ENCODE results near the gene GOLGB1. TPM values are rescaled to one million over a fixed set of nuclear protein-coding genes. Genes with fewer than 3 reads are reported as not detected.
"Not testable (repeated sequence)": the region's sequence is repeated elsewhere in the genome, so short reads cannot be mapped to it uniquely, and the experiment has no call there.

The GOLGB1 gene
- total and polyA plus RNA-seq, 4 experiments from 2014 or later = 1.3 to 49.3 (median 32.3) TPM

GRCh38 chr3:121688747-121689146, 60.8 kb downstream of the GOLGB1 start:
- CTCF ChIA-PET (ENCODE audit: partially characterized antibody); H3K4me1 ChIP-seq (ENCODE audit: insufficient read depth, low read length); DNase-seq; H3K27ac Mint-ChIP-seq; H3K4me3 Mint-ChIP-seq; H3K36me3 ChIP-seq (ENCODE audit: insufficient read depth, low read length); H3K27me3 Mint-ChIP-seq; H3K4me1 Mint-ChIP-seq; H3K27ac ChIP-seq (ENCODE audit: low read depth, low read length); POLR2A ChIA-PET (ENCODE audit: partially characterized antibody); H3K27me3 ChIP-seq (ENCODE audit: insufficient read depth, low read length); H3K9me3 ChIP-seq (ENCODE audit: control insufficient read depth in 1 of 2, low read length in 2 of 2); intact Hi-C loops (cut with micrococcal nuclease); H3K4me3 ChIP-seq (ENCODE audit: low read length in 2 of 2): not testable (repeated sequence)
- peaks cover 0 to 19% (median 11%) of the 10 kb centered on the region in 8 donors for H3K9me3 Mint-ChIP-seq
- H3K36me3 Mint-ChIP-seq = peaks cover 61 to 68% of the 10 kb centered on the region in 2 donors

GRCh38 chr3:121681792-121682191, 67.7 kb downstream of the GOLGB1 start:
- Mint-ChIP-seq H3K4me1 (peaks cover 0 to 5% (median 4%) of the 10 kb centered on the region in 4 donors), H3K27me3 (no peaks in the 10 kb centered on the region), H3K27ac (peak overlapping the region in 1 of 7 donors; percentile 1), H3K9me3 (peaks cover 0 to 19% (median 11%) of the 10 kb centered on the region in 8 donors), H3K36me3 (peaks cover 64 to 71% of the 10 kb centered on the region in 2 donors), H3K4me3 (no peak overlapping the region)
- H3K36me3 ChIP-seq (ENCODE audit: insufficient read depth, low read length) = peaks cover 29% of the 10 kb centered on the region
- CTCF ChIA-PET (ENCODE audit: partially characterized antibody) = interaction anchor here (0.5 to 2.3 kb wide), 2 partner anchors 16 to 119 kb away, joined by 3 to 9 read pairs; no protein-coding TSS in a partner anchor
- H3K27me3 ChIP-seq (ENCODE audit: insufficient read depth, low read length) = no peaks in the 10 kb centered on the region
- no peak overlapping the region for H3K27ac ChIP-seq (ENCODE audit: low read depth, low read length)
- POLR2A ChIA-PET (ENCODE audit: partially characterized antibody) = interaction anchor here (0.6 to 1.3 kb wide), 2 partner anchors 18 to 21 kb away, joined by 3 to 4 read pairs; partner anchors contain the start of gene HCLS1
- no peaks in the 10 kb centered on the region for H3K4me1 ChIP-seq (ENCODE audit: insufficient read depth, low read length)
- H3K9me3 ChIP-seq (ENCODE audit: control insufficient read depth in 1 of 2, low read length in 2 of 2) = peaks cover 0 to 5% of the 10 kb centered on the region in 2 donors
- intact Hi-C loops (cut with micrococcal nuclease) = no loop called here
- no peak for DNase-seq
- no peak overlapping the region for H3K4me3 ChIP-seq (ENCODE audit: low read length in 2 of 2)

GRCh38 chr3:121677141-121677540, 72.4 kb downstream of the GOLGB1 start:
- H3K27me3 ChIP-seq (ENCODE audit: insufficient read depth, low read length) = no peaks in the 10 kb centered on the region
- peaks cover 64 to 74% of the 10 kb centered on the region in 2 donors for H3K36me3 Mint-ChIP-seq
- intact Hi-C loops (cut with micrococcal nuclease) = no loop called here
- no peak overlapping the region for H3K4me3 ChIP-seq (ENCODE audit: low read length in 2 of 2)
- H3K4me1 ChIP-seq (ENCODE audit: insufficient read depth, low read length) = no peaks in the 10 kb centered on the region
- H3K9me3 ChIP-seq (ENCODE audit: control insufficient read depth in 1 of 2, low read length in 2 of 2) = no peaks in the 10 kb centered on the region
- H3K4me3 Mint-ChIP-seq = no peak overlapping the region
- no peak for DNase-seq
- H3K4me1 Mint-ChIP-seq = peaks cover 0 to 2% (median 0%) of the 10 kb centered on the region in 4 donors
- peak overlapping the region in 1 of 7 donors; percentile 14 for H3K27ac Mint-ChIP-seq
- peaks cover 44% of the 10 kb centered on the region for H3K36me3 ChIP-seq (ENCODE audit: insufficient read depth, low read length)
- no peaks in the 10 kb centered on the region for H3K9me3 Mint-ChIP-seq
- ChIA-PET CTCF (ENCODE audit: partially characterized antibody) (no interaction called here), POLR2A (ENCODE audit: partially characterized antibody) (no interaction called here)
- no peaks in the 10 kb centered on the region for H3K27me3 Mint-ChIP-seq
- no peak overlapping the region for H3K27ac ChIP-seq (ENCODE audit: low read depth, low read length)

- Mint-ChIP-seq H3K27me3 (no peaks in the 10 kb centered on the region), H3K4me1 (no peaks in the 10 kb centered on the region), H3K4me3 (no peak overlapping the region), H3K27ac (no peak overlapping the region), H3K9me3 (no peaks in the 10 kb centered on the region), H3K36me3 (peaks cover 57 to 77% of the 10 kb centered on the region in 2 donors)
- POLR2A ChIA-PET (ENCODE audit: partially characterized antibody) = no interaction called here
- Histone ChIP-seq H3K36me3 (ENCODE audit: insufficient read depth, low read length) (peaks cover 41% of the 10 kb centered on the region), H3K4me1 (ENCODE audit: insufficient read depth, low read length) (no peaks in the 10 kb centered on the region), H3K27ac (ENCODE audit: low read depth, low read length) (no peak overlapping the region), H3K9me3 (ENCODE audit: control insufficient read depth in 1 of 2, low read length in 2 of 2) (no peaks in the 10 kb centered on the region), H3K27me3 (ENCODE audit: insufficient read depth, low read length) (no peaks in the 10 kb centered on the region), H3K4me3 (ENCODE audit: low read length in 2 of 2) (no peak overlapping the region)
- intact Hi-C loops (cut with micrococcal nuclease) = no loop called here
- CTCF ChIA-PET (ENCODE audit: partially characterized antibody) = interaction anchor here (0.6 kb wide), 1 partner anchor 10 kb away, joined by 3 read pairs; the partner anchor contains the start of gene HCLS1
- no peak for DNase-seq
Measured at GRCh38 chr3:121670676-121671075, 78.9 kb downstream of the GOLGB1 start.

GRCh38 chr3:121667333-121667732, 82.2 kb downstream of the GOLGB1 start:
- Histone ChIP-seq H3K4me3 (ENCODE audit: low read length in 2 of 2) (no peak overlapping the region), H3K27ac (ENCODE audit: low read depth, low read length) (no peak overlapping the region), H3K27me3 (ENCODE audit: insufficient read depth, low read length) (no peaks in the 10 kb centered on the region), H3K4me1 (ENCODE audit: insufficient read depth, low read length) (no peaks in the 10 kb centered on the region), H3K9me3 (ENCODE audit: control insufficient read depth in 1 of 2, low read length in 2 of 2) (no peaks in the 10 kb centered on the region), H3K36me3 (ENCODE audit: insufficient read depth, low read length) (peaks cover 61% of the 10 kb centered on the region)
- intact Hi-C loops (cut with micrococcal nuclease) = no loop called here
- peak overlapping the region in 1 of 7 donors; percentile 4 for H3K27ac Mint-ChIP-seq
- ChIA-PET CTCF (ENCODE audit: partially characterized antibody) (no interaction called here), POLR2A (ENCODE audit: partially characterized antibody) (no interaction called here)
- H3K36me3 Mint-ChIP-seq = peaks cover 52 to 85% of the 10 kb centered on the region in 2 donors
- no peaks in the 10 kb centered on the region for H3K4me1 Mint-ChIP-seq
- no peaks in the 10 kb centered on the region for H3K27me3 Mint-ChIP-seq
- no peak overlapping the region for H3K4me3 Mint-ChIP-seq
- H3K9me3 Mint-ChIP-seq = no peaks in the 10 kb centered on the region
- no peak for DNase-seq

- H3K36me3 ChIP-seq (ENCODE audit: insufficient read depth, low read length) = peaks cover 54% of the 10 kb centered on the region
- H3K4me3 Mint-ChIP-seq = no peak overlapping the region
- ChIA-PET POLR2A (ENCODE audit: partially characterized antibody) (interaction anchor here (1.1 kb wide), 1 partner anchor 12 kb away, joined by 3 read pairs; no protein-coding TSS in a partner anchor), CTCF (ENCODE audit: partially characterized antibody) (no interaction called here)
- H3K4me3 ChIP-seq (ENCODE audit: low read length in 2 of 2) = no peak overlapping the region
- peaks cover 5 to 15% (median 10%) of the 10 kb centered on the region in 4 donors for H3K4me1 Mint-ChIP-seq
- H3K9me3 ChIP-seq (ENCODE audit: control insufficient read depth in 1 of 2, low read length in 2 of 2) = no peaks in the 10 kb centered on the region
- no peaks in the 10 kb centered on the region for H3K27me3 Mint-ChIP-seq
- DNase-seq = no peak
- intact Hi-C loops (cut with micrococcal nuclease) = no loop called here
- H3K27ac ChIP-seq (ENCODE audit: low read depth, low read length) = no peak overlapping the region
- no peaks in the 10 kb centered on the region for H3K27me3 ChIP-seq (ENCODE audit: insufficient read depth, low read length)
- peak overlapping the region in 1 of 7 donors; percentile 10 for H3K27ac Mint-ChIP-seq
- H3K4me1 ChIP-seq (ENCODE audit: insufficient read depth, low read length) = peaks cover 10% of the 10 kb centered on the region
- H3K36me3 Mint-ChIP-seq = peaks cover 50 to 79% of the 10 kb centered on the region in 2 donors
- H3K9me3 Mint-ChIP-seq = no peaks in the 10 kb centered on the region
Measured at GRCh38 chr3:121665488-121665887, 84.1 kb downstream of the GOLGB1 start.

- H3K36me3 Mint-ChIP-seq = peaks cover 50 to 76% of the 10 kb centered on the region in 2 donors
- intact Hi-C loops (cut with micrococcal nuclease) = no loop called here
- no peaks in the 10 kb centered on the region for H3K9me3 Mint-ChIP-seq
- no peaks in the 10 kb centered on the region for H3K27me3 ChIP-seq (ENCODE audit: insufficient read depth, low read length)
- no peaks in the 10 kb centered on the region for H3K27me3 Mint-ChIP-seq
- no peak overlapping the region for H3K4me3 ChIP-seq (ENCODE audit: low read length in 2 of 2)
- DNase-seq = no peak
- peaks cover 28% of the 10 kb centered on the region for H3K4me1 ChIP-seq (ENCODE audit: insufficient read depth, low read length)
- H3K27ac ChIP-seq (ENCODE audit: low read depth, low read length) = no peak overlapping the region
- CTCF ChIA-PET (ENCODE audit: partially characterized antibody) = no interaction called here
- H3K4me1 Mint-ChIP-seq = peaks cover 18 to 37% (median 28%) of the 10 kb centered on the region in 4 donors
- POLR2A ChIA-PET (ENCODE audit: partially characterized antibody) = no interaction called here
- H3K27ac Mint-ChIP-seq = peak overlapping the region in 4 of 7 donors; percentile 8 to 62 (median 51)
- H3K4me3 Mint-ChIP-seq = no peak overlapping the region
- no peaks in the 10 kb centered on the region for H3K9me3 ChIP-seq (ENCODE audit: control insufficient read depth in 1 of 2, low read length in 2 of 2)
- peaks cover 52% of the 10 kb centered on the region for H3K36me3 ChIP-seq (ENCODE audit: insufficient read depth, low read length)
Measured at GRCh38 chr3:121663171-121663847, 86.2 kb downstream of the GOLGB1 start.
